ENCODE results near the gene TFPT.

- TF ChIP-seq CTCF (IDR thresholded peaks at IDR 0.05), result no peak
- TF ChIP-seq EP300 (IDR thresholded peaks at IDR 0.05), result no peak
These were observed 38.1 kb downstream of the TFPT start for GRCh38 chr19:54077334-54077733.

All from esophagus muscularis mucosa (tissue), 3 donors.